BLaER1 (cell line): Measurements from ENCODE around the gene KIF9.
"Not testable (repeated sequence)": the region's sequence is repeated elsewhere in the genome, so short reads cannot be mapped to it uniquely, and the experiment has no call there.

ENCODE experiments used
- H3K27ac ChIP-seq: shearing (Covaris generic); formaldehyde crosslinking; 2 replicates; pipeline ENCODE4 v1.8.1; 2022
- H3K27me3 ChIP-seq: shearing (Covaris generic); formaldehyde crosslinking; 2 replicates; pipeline ENCODE4 v1.8.1; 2022
- H3K36me3 ChIP-seq: shearing (Covaris generic); formaldehyde crosslinking; 2 replicates; pipeline ENCODE4 v1.8.1; 2022
- H3K4me1 ChIP-seq: shearing (Covaris generic); formaldehyde crosslinking; 2 replicates; pipeline ENCODE4 v1.8.1; 2022
- H3K4me2 ChIP-seq: shearing (Covaris generic); formaldehyde crosslinking; 2 replicates; pipeline ENCODE4 v1.8.1; 2022
- H3K4me3 ChIP-seq: shearing (Covaris generic); formaldehyde crosslinking; 2 replicates; pipeline ENCODE4 v1.8.1; 2022
- H3K9ac ChIP-seq: shearing (Covaris generic); formaldehyde crosslinking; 2 replicates; pipeline ENCODE4 v1.8.1; 2022
- H3K9me3 ChIP-seq: shearing (Covaris generic); formaldehyde crosslinking; 2 replicates; pipeline ENCODE4 v1.8.1; 2022
- H4K20me1 ChIP-seq: shearing (Covaris generic); formaldehyde crosslinking; 2 replicates; pipeline ENCODE4 v1.8.1; 2022
- Cebpa-rat ChIP-seq: shearing (Covaris generic); IDR thresholded peaks from 2 replicates; pipeline ENCODE4 v1.8.1; 2022

The KIF9 gene

GRCh38 chr3:47239929-47240328 lies 42.7 kb downstream of the KIF9 start:
- no peak overlapping the region for H3K27ac ChIP-seq
- H3K4me3 ChIP-seq = no peak overlapping the region
- TF ChIP-seq Cebpa-rat = no peak
- H3K4me2 ChIP-seq = no peak overlapping the region
- peaks cover 5% of the 10 kb centered on the region; the same call in 1 of the 2 replicates for H3K36me3 ChIP-seq
- no peak overlapping the region for H3K9ac ChIP-seq
- H3K27me3 ChIP-seq = no peaks in the 10 kb centered on the region
- H4K20me1 ChIP-seq = no peaks in the 10 kb centered on the region
- no peaks in the 10 kb centered on the region for H3K4me1 ChIP-seq
- H3K9me3 ChIP-seq = no peaks in the 10 kb centered on the region

DNA sequence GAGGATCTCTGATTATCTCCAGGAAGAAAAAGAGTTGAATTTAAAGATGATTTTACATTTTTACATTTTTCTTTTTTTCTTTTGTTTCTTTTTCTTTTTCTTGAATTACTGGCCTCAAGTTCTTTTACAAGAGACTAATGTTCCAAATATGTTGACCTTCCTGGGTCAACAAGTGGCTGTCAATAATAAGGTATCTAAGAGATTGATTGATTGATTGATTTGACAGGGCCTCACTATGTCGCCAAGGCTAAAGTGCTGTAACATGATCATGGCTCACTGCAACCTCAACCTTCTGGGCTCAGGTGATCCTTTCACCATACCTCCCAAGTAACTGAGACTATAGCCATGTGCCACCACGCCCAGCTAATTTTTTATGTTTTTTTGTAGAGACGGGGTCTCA lies 44.6 kb downstream of the KIF9 start:
- H3K4me3 ChIP-seq = no peak overlapping the region
- no peaks in the 10 kb centered on the region for H3K27me3 ChIP-seq
- no peak overlapping the region for H3K27ac ChIP-seq
- TF ChIP-seq Cebpa-rat = no peak
- no peaks in the 10 kb centered on the region for H3K4me1 ChIP-seq
- no peak overlapping the region for H3K9ac ChIP-seq
- H3K4me2 ChIP-seq = no peak overlapping the region
- H4K20me1 ChIP-seq = no peaks in the 10 kb centered on the region
- H3K9me3 ChIP-seq = no peaks in the 10 kb centered on the region
- no peaks in the 10 kb centered on the region for H3K36me3 ChIP-seq

DNA sequence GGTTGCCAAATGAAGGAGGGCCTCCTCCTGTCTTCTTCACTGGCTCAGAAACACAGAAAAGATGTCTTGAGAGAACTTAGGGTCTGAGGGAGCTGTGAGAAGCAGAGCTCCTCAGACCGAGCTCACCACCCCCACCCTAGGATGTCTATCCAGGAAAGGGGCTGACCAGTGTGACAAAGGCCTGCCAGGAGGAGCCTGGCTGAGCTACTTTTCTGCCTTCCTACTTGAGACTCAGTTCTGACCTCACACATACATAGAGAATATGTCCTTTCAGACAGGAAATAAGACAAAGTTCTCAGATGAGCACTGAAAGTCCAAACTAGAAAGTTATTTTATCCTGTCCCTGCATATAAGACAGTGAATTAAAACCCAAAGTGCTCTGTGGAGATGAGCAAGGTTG lies 54.5 kb downstream of the KIF9 start:
- H3K4me2 ChIP-seq = no peak overlapping the region

DNA sequence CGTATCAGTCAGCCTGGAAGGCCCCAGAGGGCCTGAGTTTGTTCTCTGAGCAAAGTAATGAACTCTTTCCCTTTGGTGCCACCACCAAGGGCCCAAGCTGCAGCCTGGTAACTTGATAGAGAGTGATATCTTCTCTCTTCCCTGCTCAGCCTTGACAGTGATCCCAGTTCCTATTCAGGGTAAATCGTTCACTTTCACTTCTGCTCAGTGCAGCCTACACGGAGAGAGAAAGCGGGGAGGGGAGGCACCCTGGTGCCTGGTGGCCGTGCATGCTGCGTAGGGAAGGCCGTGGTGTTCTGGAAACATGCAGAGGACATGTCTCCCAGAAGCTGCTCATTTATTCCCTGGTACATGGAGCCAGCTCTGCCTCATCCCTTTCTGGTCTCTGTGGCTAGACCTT lies 54.9 kb downstream of the KIF9 start:
- Histone ChIP-seq H3K9me3 (no peaks in the 10 kb centered on the region), H3K27ac (no peak overlapping the region; the same call in 1 of the 2 replicates), H3K27me3 (no peaks in the 10 kb centered on the region), H3K4me3 (no peak overlapping the region), H4K20me1 (no peaks in the 10 kb centered on the region), H3K9ac (no peak overlapping the region), H3K4me1 (no peaks in the 10 kb centered on the region), H3K4me2 (no peak overlapping the region), H3K36me3 (no peaks in the 10 kb centered on the region; the same call in 1 of the 2 replicates)
- no peak for TF ChIP-seq Cebpa-rat

More for the DNA sequence above, 54.5 kb downstream of the KIF9 start:
- H3K27me3 ChIP-seq = no peaks in the 10 kb centered on the region
- H3K9ac ChIP-seq = no peak overlapping the region
- no peaks in the 10 kb centered on the region for H3K9me3 ChIP-seq
- no peaks in the 10 kb centered on the region; the same call in 1 of the 2 replicates for H3K36me3 ChIP-seq
- H3K27ac ChIP-seq = no peak overlapping the region
- no peak for TF ChIP-seq Cebpa-rat
- no peaks in the 10 kb centered on the region for H3K4me1 ChIP-seq
- H4K20me1 ChIP-seq = no peaks in the 10 kb centered on the region
- H3K4me3 ChIP-seq = no peak overlapping the region

DNA sequence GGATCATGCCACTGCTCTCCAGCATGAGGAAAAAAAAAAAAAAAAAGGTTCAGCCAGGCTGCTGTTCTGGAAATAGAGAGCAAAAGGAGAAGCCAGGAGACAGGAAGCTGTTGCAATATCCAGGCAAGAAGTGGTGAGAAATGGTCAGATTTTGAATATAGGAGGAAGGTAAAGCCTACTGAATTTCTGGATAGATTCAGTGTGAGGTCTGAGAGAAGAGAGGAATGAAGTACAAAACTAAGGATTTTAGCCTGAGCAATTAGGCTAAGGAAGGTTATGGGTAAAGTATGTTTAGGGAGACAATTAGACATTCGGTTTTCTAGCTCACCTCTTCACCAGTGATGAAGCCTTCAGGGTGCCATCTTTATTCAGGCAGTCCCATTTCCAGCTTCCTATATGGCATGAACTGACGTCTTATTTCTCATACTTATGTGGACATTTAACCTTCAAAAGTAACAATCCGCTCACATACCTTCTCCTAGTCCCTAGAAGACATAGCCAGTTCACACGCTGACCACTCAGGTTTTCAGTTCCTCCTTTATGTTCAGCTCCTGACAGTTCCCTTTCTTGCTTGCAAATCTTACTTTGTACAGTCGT lies 57.2 kb downstream of the KIF9 start:
- H3K9ac ChIP-seq = no peak overlapping the region
- no peak overlapping the region for H3K4me3 ChIP-seq
- no peak overlapping the region for H3K4me2 ChIP-seq
- no peaks in the 10 kb centered on the region for H3K4me1 ChIP-seq
- no peak overlapping the region for H3K27ac ChIP-seq
- H3K9me3 ChIP-seq = no peaks in the 10 kb centered on the region
- no peaks in the 10 kb centered on the region for H3K27me3 ChIP-seq
- no peaks in the 10 kb centered on the region for H4K20me1 ChIP-seq
- H3K36me3 ChIP-seq = no peaks in the 10 kb centered on the region; the same call in 1 of the 2 replicates
- TF ChIP-seq Cebpa-rat = no peak

GRCh38 chr3:47223755-47224154 lies 58.8 kb downstream of the KIF9 start:
- Histone ChIP-seq H3K9ac (no peak overlapping the region), H3K4me2 (no peak overlapping the region), H3K9me3 (no peaks in the 10 kb centered on the region), H3K27ac (no peak overlapping the region), H4K20me1 (no peaks in the 10 kb centered on the region), H3K36me3 (no peaks in the 10 kb centered on the region; the same call in 1 of the 2 replicates), H3K4me3 (no peak overlapping the region), H3K4me1 (no peaks in the 10 kb centered on the region), H3K27me3 (no peaks in the 10 kb centered on the region)
- TF ChIP-seq Cebpa-rat = no peak

DNA sequence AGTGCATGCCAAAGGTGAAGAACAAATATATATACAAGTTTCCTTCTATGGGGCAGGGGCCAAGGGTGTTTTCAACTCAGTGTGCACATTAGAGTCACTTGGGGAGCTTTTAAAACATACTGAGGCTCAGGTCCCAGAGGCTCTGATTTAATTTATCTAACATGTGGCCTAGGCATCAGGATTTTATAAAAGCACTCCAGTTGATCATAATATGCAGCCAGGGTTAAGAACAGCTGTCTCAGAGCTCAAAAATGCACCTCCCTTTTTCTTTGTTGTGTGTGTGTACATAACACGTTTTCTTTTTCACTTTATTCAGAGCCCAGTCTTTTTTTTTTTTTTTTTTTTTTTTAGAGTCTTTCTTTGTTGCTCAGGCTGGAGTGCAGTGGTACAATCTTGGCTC lies 60.8 kb downstream of the KIF9 start:
- Histone ChIP-seq H3K36me3 (no peaks in the 10 kb centered on the region), H3K4me3 (no peak overlapping the region), H4K20me1 (no peaks in the 10 kb centered on the region), H3K9me3 (no peaks in the 10 kb centered on the region), H3K4me2 (no peak overlapping the region), H3K27ac (no peak overlapping the region), H3K27me3 (no peaks in the 10 kb centered on the region), H3K4me1 (no peaks in the 10 kb centered on the region), H3K9ac (no peak overlapping the region)
- TF ChIP-seq Cebpa-rat = no peak

DNA sequence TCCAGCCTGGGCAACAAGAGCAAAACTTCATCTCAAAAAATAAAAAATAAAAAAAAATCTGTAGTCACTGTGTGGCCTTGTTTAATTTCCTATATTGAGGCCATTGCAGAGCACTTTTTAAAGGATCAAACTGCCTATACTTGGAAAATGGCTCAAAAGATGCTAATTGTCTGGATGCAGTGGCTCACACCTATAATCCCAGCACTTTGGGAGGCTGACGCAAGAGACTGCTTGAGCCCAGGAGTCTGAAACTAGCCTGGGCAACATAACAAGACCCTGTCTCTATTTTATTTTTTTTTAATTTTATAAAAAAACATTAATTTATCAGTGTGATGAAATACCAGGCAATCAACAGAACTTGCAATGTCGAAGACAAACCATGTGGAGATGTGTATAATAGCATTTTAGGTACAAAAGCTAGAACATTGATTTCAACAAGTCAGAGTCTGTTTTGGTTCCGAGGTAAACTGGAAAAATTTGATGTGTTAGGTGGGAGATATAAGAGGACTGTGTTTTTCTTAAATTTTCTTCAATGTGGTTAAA lies 71.7 kb downstream of the KIF9 start:
- Histone ChIP-seq H3K4me1 (no peaks in the 10 kb centered on the region), H4K20me1 (no peaks in the 10 kb centered on the region), H3K4me3 (no peak overlapping the region), H3K36me3 (no peaks in the 10 kb centered on the region; the same call in 1 of the 2 replicates), H3K27me3 (no peaks in the 10 kb centered on the region), H3K4me2 (no peak overlapping the region), H3K27ac (no peak overlapping the region), H3K9me3 (no peaks in the 10 kb centered on the region), H3K9ac (no peak overlapping the region)
- no peak for TF ChIP-seq Cebpa-rat

DNA sequence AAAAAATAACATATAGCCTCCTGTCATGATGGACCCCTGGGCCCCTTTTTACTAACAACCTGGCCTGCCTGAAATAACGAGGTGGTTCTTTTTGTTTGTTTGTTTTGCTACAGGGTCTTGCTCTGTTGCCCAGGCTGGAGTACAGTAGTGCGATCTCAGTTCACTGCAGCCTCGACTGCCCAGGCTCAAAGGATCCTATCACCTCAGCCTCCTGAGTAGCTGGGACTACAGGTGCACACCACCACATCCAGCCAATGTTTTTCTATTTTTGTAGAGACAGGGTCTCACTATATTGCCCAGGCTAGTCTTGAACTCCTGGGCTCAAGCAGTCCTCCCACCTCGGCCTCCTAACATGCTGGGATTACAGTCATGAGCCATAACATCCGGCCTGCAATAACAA lies 76.6 kb downstream of the KIF9 start:
- not testable (repeated sequence) for H3K4me1 ChIP-seq, H4K20me1 ChIP-seq, H3K27ac ChIP-seq, H3K36me3 ChIP-seq, H3K27me3 ChIP-seq, H3K9ac ChIP-seq, H3K4me2 ChIP-seq, H3K4me3 ChIP-seq, H3K9me3 ChIP-seq

- no peak overlapping the region for H3K9ac ChIP-seq
- H3K9me3 ChIP-seq = no peaks in the 10 kb centered on the region
- H3K36me3 ChIP-seq = no peaks in the 10 kb centered on the region; the same call in 1 of the 2 replicates
- H3K4me1 ChIP-seq = no peaks in the 10 kb centered on the region
- H4K20me1 ChIP-seq = no peaks in the 10 kb centered on the region
- H3K4me3 ChIP-seq = no peak overlapping the region
- no peak overlapping the region for H3K27ac ChIP-seq
- no peak for TF ChIP-seq Cebpa-rat
- H3K27me3 ChIP-seq = no peaks in the 10 kb centered on the region
- no peak overlapping the region for H3K4me2 ChIP-seq
Observed at GRCh38 chr3:47204875-47205274, 77.7 kb downstream of the KIF9 start.

- no peak for TF ChIP-seq Cebpa-rat
- no peak overlapping the region for H3K4me3 ChIP-seq
- no peaks in the 10 kb centered on the region for H4K20me1 ChIP-seq
- H3K9me3 ChIP-seq = no peaks in the 10 kb centered on the region
- no peak overlapping the region for H3K4me2 ChIP-seq
- no peak overlapping the region for H3K27ac ChIP-seq
- H3K4me1 ChIP-seq = no peaks in the 10 kb centered on the region
- H3K36me3 ChIP-seq = no peaks in the 10 kb centered on the region; the same call in 1 of the 2 replicates
- no peaks in the 10 kb centered on the region for H3K27me3 ChIP-seq
- no peak overlapping the region for H3K9ac ChIP-seq
Observed at GRCh38 chr3:47202542-47202941, 80.1 kb downstream of the KIF9 start.
